HG02938 (cell line): ENCODE results near the gene LDLRAD4.

Experiments used
- ATAC-seq: cut with Tn5 transposase; IDR thresholded peaks from one replicate; pipeline ENCODE4 v1.9.1; 2021; ENCODE audit warnings: mild to moderate bottlenecking, moderate library complexity; ENCODE audit not compliant: unreplicated experiment

LDLRAD4 gene

GRCh38 chr18:13280070-13280795 is 61.7 kb downstream of the LDLRAD4 start:
- ATAC-seq: no peak

DNA sequence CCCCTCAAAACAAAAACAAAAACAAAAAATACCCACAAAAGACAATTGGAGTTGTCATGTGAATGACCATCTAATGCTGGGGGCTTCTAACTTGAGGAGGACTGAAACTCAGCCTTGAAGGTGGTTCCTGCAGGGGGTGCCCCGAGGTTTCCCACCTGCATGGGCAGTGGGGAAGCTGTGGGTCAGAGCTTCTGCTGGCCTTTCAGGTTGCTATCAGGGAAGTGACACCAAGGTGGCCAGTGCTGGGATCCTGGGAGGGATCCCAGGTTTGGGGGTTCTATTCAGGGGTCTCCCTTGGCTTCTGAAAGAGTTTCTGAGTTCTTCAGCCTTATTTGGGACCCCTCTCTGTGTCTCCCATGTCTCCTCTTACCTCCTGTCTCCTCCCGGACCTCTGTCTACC is 62.8 kb downstream of the LDLRAD4 start:
- ATAC-seq: no peak

- no peak for ATAC-seq
Measured at GRCh38 chr18:13283746-13284145, 65.2 kb downstream of the LDLRAD4 start.

- no peak for ATAC-seq
Measured at GRCh38 chr18:13284330-13285027, 65.9 kb downstream of the LDLRAD4 start.

DNA sequence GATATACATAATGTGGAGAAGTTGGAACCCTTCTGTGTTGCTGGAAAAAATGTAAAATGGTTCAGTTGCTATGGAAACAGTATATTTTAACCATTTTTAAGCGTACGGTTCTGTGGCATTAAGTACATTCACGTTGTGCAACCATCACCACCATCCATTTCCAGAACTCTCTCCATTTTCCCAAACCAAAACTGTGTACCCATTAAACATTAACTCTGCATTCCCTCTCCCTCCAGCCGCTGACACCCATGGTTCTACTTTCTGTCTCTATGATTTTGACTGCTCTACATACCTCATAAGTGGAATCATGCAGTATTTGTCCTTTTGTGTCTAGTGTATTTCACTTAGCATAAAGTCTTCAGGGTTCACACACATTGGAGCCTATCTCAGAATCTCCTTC is 67.3 kb downstream of the LDLRAD4 start:
- ATAC-seq: no peak

GRCh38 chr18:13286456-13287125 is 68.0 kb downstream of the LDLRAD4 start:
- no peak for ATAC-seq

- no peak for ATAC-seq
Measured at GRCh38 chr18:13287372-13287771, 68.8 kb downstream of the LDLRAD4 start.

GRCh38 chr18:13288509-13289133 is 70.1 kb downstream of the LDLRAD4 start:
- no peak for ATAC-seq

DNA sequence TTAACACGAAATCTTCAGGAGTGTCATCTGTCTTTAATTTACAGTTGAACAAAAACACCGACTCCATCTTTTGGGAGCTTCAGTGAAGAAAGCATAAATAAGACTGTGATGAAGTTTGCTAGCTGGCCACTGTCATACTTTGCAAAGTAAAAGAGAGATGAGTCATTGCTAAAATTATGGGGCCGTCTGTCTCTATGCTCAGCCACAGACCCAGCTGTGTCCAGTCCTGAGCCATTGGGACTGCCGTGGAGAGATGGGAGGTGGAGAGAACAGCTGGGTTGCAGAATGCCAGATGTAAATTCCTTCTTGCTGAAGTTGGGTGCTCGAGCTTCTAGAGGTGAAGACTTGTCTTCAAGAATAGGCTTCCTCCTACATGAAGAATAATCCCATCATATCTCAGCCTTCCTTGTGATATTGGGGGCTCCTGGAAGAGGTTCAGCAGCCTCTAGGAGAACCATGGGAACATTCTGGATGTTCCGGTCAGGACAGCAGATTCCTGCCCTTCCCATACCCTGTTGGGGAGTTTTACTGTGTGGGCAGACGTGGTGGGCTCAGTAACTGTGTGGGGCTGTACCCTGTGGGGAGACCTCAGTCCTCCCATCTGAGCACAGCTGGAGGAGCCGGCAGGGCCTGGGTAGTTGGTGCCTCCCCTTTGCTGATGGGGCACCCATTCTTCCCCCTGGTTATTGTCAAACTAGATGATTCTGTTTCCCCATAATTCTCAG is 71.1 kb downstream of the LDLRAD4 start:
- no peak for ATAC-seq

DNA sequence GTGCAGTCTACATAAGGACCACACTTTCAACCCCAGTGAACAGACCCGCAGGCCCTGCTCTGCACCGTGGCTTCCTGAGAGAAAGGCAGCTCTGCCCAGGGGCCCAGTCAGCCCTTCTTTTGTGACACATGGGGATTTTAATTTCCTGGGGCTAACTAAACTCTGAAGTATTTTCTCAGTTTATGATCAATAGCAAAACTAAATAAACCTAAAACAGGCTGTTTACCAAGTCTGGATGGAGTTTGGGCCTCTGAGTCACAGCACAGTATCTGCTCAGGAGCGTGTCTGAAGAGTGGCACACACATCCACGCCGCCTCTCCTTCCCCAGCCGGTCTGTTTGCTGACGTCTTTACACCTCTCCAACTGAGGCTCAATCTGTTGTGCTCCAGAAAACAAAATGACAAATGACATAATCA is 72.3 kb downstream of the LDLRAD4 start:
- ATAC-seq: no peak

DNA sequence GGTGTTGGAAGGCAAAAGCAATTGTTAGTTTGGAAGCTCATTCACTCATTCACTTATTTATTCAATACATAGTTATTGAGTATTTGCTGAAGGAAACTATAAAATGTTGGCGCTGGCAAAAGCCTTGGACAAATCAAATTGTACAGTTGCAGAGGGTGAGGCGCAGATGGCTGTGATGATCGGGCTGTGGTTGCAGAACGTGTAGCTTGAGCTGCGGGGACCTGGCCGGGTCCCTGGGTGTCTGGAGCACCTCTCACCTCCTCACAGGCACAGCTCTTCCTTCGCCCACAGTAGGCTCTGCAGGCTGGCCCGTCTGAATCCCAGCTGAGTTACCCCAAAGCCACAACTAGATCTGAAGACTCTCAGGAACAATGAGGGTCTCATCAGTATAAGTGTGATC is 72.7 kb downstream of the LDLRAD4 start:
- ATAC-seq: no peak

- no peak for ATAC-seq
Measured at GRCh38 chr18:13291745-13292447, 73.3 kb downstream of the LDLRAD4 start.

DNA sequence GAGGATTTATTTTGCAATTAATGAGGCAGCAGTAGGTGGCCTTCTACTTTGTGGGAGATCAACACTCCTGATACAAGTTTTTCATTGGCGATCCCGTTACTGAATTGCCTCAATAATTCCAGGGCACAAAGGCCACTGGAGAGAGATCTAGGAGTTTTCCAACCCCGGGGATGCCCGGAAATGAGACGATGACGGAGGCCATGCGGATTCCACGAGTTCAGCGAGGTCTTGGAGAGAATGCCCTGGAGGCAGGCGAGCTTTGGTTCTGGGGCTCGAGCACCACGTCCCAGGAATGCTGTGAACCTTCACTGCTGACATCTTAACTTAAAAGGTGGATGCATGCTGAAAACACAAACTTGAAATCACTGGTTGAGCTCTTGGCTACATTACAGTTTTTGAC is 74.2 kb downstream of the LDLRAD4 start:
- no peak for ATAC-seq

DNA sequence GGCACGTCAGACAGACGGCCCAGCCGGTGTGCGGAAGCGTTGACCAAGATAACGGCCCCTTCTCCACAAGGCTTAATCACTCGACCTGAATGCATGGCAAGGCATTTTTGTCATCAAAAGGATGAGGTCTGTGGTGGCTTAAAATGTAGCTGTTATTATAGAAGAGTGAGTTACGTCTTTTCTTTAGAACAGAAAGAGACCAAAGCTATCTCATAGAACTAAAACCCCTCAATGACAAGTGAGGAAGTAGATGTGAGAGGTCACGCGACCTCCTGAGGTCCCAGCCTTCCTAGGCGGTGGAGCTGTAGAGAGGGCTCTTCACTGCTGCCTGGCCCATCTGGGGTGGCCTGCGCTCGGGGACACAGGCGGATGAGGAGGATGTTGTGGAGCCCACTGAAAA is 75.7 kb downstream of the LDLRAD4 start:
- no peak for ATAC-seq

- no peak for ATAC-seq
Measured at GRCh38 chr18:13295894-13296293, 77.3 kb downstream of the LDLRAD4 start.

DNA sequence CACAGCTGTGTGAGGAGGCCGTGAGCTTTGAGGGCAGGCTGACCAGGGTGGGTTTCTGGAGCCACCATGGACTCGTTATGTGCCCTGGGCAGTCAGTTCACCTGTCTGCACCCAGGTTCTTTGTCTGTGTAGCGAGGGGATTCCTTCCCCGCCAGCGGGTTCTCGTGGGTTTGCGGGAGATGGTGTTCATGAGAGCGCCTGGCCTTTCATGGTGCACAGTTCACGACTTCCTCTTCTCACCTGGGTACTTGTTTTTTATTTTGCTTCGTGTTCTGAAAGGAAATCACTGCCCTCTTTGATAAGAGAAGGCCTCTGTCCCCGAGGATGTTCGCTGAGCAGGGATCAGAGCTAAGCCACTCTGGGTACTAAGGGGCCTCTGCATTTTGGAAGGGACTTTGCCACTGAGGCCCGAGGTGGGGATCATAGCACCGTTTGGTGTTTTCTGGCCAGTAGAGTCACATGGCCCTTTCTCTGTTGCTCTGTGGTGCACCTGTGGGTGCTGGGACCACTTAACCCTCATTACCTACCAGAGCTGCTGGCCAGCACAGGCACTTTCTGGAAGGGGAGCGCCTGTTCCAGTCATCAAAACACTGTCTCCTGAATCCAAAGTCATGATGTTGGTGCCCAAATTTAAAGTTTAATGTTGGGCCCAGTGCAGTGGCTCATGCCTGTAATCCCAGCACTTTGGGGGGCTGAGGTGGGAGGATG is 78.5 kb downstream of the LDLRAD4 start:
- no peak for ATAC-seq

GRCh38 chr18:13298262-13298661 is 79.7 kb downstream of the LDLRAD4 start:
- ATAC-seq: no peak

- ATAC-seq: no peak
Measured at GRCh38 chr18:13300029-13300428, 81.5 kb downstream of the LDLRAD4 start.

- ATAC-seq: no peak
Measured at GRCh38 chr18:13300796-13301195, 82.2 kb downstream of the LDLRAD4 start.

- ATAC-seq: no peak
Measured at GRCh38 chr18:13302040-13302439, 83.5 kb downstream of the LDLRAD4 start.
